ENCODE results near the gene TEAD4.

TEAD4 gene

GRCh38 chr12:2976581-2976996 lies 17.4 kb downstream of the TEAD4 start:
- Histone ChIP-seq H3K4me1 (ENCODE audit: control insufficient read depth, insufficient read depth, low read length) (peaks cover 12% of the 10 kb centered on the region), H3K4me3 (ENCODE audit: insufficient read depth, low read depth, low read length) (no peak overlapping the region), H3K9me3 (ENCODE audit: control insufficient read depth, low read length) (no peaks in the 10 kb centered on the region), H3K27me3 (ENCODE audit: control insufficient read depth, insufficient read depth, low read length, poor library complexity, severe bottlenecking) (no peaks in the 10 kb centered on the region), H3K27ac (ENCODE audit: insufficient read depth, low read depth, low read length, poor library complexity, severe bottlenecking) (no peak overlapping the region), H3K36me3 (ENCODE audit: control insufficient read depth, insufficient read depth, low read length) (no peaks in the 10 kb centered on the region)
- WGBS, 2 experiments = 77 to 78% methylated on average over 5 of the region's 6 CpGs

DNA sequence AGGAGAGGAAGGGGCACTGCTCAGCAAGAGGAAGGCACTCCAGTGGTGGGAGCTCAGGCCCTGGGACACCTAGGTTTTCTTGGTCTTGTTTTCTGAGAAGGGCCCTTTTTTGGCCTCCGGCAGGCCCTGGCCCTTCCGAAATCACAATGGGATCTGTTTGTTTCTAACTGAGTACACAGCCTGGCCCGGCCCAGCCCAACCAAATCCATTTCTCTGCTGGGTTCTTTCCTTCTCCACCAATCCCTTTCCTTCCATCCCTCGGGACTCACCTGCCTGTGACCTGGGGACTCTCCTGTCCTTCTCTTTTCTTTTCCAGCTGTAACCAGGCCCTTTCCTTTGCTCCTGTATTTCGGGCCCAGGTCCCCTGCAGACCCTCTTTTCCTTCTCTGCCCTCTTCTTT lies 18.6 kb downstream of the TEAD4 start:
- Histone ChIP-seq H3K36me3 (ENCODE audit: control insufficient read depth, insufficient read depth, low read length) (no peaks in the 10 kb centered on the region), H3K27ac (ENCODE audit: insufficient read depth, low read depth, low read length, poor library complexity, severe bottlenecking) (no peak overlapping the region), H3K4me1 (ENCODE audit: control insufficient read depth, insufficient read depth, low read length) (peaks cover 12% of the 10 kb centered on the region), H3K9me3 (ENCODE audit: control insufficient read depth, low read length) (no peaks in the 10 kb centered on the region), H3K4me3 (ENCODE audit: insufficient read depth, low read depth, low read length) (no peak overlapping the region), H3K27me3 (ENCODE audit: control insufficient read depth, insufficient read depth, low read length, poor library complexity, severe bottlenecking) (no peaks in the 10 kb centered on the region)
- 79 to 82% methylated on average over 5 of the region's 5 CpGs for WGBS, 2 experiments

DNA sequence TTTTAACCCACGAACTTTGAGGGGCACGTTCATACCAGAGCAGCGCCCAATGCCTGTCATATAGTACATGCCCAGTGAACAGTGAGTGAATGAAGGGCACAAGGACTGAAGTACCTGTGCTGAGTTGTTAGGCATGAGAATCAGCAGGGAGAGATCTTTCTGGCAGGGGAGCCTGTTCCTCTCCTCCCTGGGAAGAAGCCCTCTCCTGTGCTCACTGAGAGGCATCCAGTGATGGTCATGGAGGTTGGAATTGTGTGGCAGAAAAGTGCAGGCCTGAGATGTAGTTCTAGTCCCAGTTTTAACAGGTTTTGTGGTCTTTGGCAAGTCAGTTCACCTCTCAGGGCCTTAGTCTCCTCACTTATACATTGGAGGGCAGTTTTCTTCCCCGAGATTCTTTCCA lies 20.6 kb downstream of the TEAD4 start:
- Histone ChIP-seq H3K4me1 (ENCODE audit: control insufficient read depth, insufficient read depth, low read length) (peaks cover 9% of the 10 kb centered on the region), H3K27ac (ENCODE audit: insufficient read depth, low read depth, low read length, poor library complexity, severe bottlenecking) (no peak overlapping the region), H3K9me3 (ENCODE audit: control insufficient read depth, low read length) (no peaks in the 10 kb centered on the region), H3K36me3 (ENCODE audit: control insufficient read depth, insufficient read depth, low read length) (no peaks in the 10 kb centered on the region), H3K4me3 (ENCODE audit: insufficient read depth, low read depth, low read length) (no peak overlapping the region), H3K27me3 (ENCODE audit: control insufficient read depth, insufficient read depth, low read length, poor library complexity, severe bottlenecking) (no peaks in the 10 kb centered on the region)
- WGBS, 2 experiments = 94 to 97% methylated on average over 4 of the region's 4 CpGs

DNA sequence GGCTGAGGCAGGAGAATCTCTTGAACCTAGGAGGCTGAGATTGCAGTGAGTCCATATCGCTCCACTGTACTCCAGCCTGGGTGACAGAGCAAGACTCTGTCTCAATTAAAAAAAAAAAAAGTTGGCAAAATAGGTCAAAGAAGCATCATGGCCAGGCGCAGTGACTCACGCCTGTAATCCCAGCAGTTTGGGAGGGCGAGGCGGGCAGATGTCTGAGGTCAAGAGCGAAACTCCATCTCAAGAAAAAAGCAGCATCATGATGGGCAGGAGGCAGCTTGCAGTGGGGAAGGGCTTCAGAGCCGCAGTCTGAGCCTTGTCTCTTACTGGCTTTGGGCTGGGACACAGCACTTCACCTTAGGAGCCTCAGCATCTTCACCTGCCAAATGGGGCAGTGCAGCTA lies 21.4 kb downstream of the TEAD4 start:
- H3K36me3 ChIP-seq (ENCODE audit: control insufficient read depth, insufficient read depth, low read length) = no peaks in the 10 kb centered on the region
- no peak overlapping the region for H3K4me3 ChIP-seq (ENCODE audit: insufficient read depth, low read depth, low read length)
- H3K9me3 ChIP-seq (ENCODE audit: control insufficient read depth, low read length) = no peaks in the 10 kb centered on the region
- H3K4me1 ChIP-seq (ENCODE audit: control insufficient read depth, insufficient read depth, low read length) = peaks cover 9% of the 10 kb centered on the region
- 78 to 81% methylated on average over 7 of the region's 7 CpGs for WGBS, 2 experiments
- H3K27me3 ChIP-seq (ENCODE audit: control insufficient read depth, insufficient read depth, low read length, poor library complexity, severe bottlenecking) = no peaks in the 10 kb centered on the region
- no peak overlapping the region for H3K27ac ChIP-seq (ENCODE audit: insufficient read depth, low read depth, low read length, poor library complexity, severe bottlenecking)

- H3K9me3 ChIP-seq (ENCODE audit: control insufficient read depth, low read length) = no peaks in the 10 kb centered on the region
- 91 to 92% methylated on average over 13 of the region's 13 CpGs for WGBS, 2 experiments
- H3K4me3 ChIP-seq (ENCODE audit: insufficient read depth, low read depth, low read length) = no peak overlapping the region
- H3K27ac ChIP-seq (ENCODE audit: insufficient read depth, low read depth, low read length, poor library complexity, severe bottlenecking) = no peak overlapping the region
- peaks cover under 1% of the 10 kb centered on the region for H3K4me1 ChIP-seq (ENCODE audit: control insufficient read depth, insufficient read depth, low read length)
- H3K36me3 ChIP-seq (ENCODE audit: control insufficient read depth, insufficient read depth, low read length) = no peaks in the 10 kb centered on the region
- H3K27me3 ChIP-seq (ENCODE audit: control insufficient read depth, insufficient read depth, low read length, poor library complexity, severe bottlenecking) = no peaks in the 10 kb centered on the region
Measured at GRCh38 chr12:2982361-2982760, 23.2 kb downstream of the TEAD4 start.

DNA sequence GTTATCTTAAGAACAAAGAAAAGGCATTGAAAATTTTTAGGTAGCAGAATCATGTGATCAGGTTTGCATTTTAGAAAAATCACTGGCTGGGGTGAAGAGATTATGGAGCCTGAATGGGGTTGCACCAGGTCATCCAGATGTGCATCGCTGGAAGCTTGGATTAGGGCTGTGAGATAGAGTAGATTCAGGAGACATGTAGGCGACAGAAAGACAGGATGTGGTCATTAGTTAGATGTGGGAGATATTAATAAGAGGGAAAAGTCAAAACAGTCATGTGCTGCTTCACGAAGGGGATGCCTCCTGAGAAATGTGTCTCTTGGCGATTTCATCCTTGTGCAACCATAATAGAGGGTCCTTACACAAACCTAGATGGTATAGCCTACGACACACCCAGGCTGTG lies 25.1 kb downstream of the TEAD4 start:
- no peak overlapping the region for H3K4me3 ChIP-seq (ENCODE audit: insufficient read depth, low read depth, low read length)
- H3K27ac ChIP-seq (ENCODE audit: insufficient read depth, low read depth, low read length, poor library complexity, severe bottlenecking) = no peak overlapping the region
- H3K36me3 ChIP-seq (ENCODE audit: control insufficient read depth, insufficient read depth, low read length) = no peaks in the 10 kb centered on the region
- H3K4me1 ChIP-seq (ENCODE audit: control insufficient read depth, insufficient read depth, low read length) = no peaks in the 10 kb centered on the region
- H3K9me3 ChIP-seq (ENCODE audit: control insufficient read depth, low read length) = no peaks in the 10 kb centered on the region
- H3K27me3 ChIP-seq (ENCODE audit: control insufficient read depth, insufficient read depth, low read length, poor library complexity, severe bottlenecking) = no peaks in the 10 kb centered on the region
- WGBS, 2 experiments = 95% methylated on average over 5 of the region's 5 CpGs

DNA sequence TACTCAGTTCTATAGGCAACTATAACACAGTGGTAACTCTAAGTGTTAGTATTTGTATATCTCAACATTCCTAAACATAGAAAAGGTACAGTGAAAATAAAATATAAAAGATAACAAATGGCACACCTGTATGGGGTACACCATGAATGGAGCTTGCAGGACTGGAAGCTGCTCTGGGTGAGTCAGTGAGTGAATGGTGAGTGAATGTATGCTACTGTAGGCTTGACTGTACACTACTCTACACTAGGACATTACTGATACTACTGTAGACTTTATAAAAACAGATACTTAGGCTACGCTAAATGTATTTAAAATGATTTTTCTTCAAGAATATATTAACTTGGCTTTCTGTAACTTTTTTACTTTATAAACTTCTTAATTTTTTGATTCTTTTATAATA lies 25.5 kb downstream of the TEAD4 start:
- Histone ChIP-seq H3K27ac (ENCODE audit: insufficient read depth, low read depth, low read length, poor library complexity, severe bottlenecking) (no peak overlapping the region), H3K9me3 (ENCODE audit: control insufficient read depth, low read length) (no peaks in the 10 kb centered on the region), H3K4me3 (ENCODE audit: insufficient read depth, low read depth, low read length) (no peak overlapping the region), H3K27me3 (ENCODE audit: control insufficient read depth, insufficient read depth, low read length, poor library complexity, severe bottlenecking) (no peaks in the 10 kb centered on the region), H3K4me1 (ENCODE audit: control insufficient read depth, insufficient read depth, low read length) (no peaks in the 10 kb centered on the region), H3K36me3 (ENCODE audit: control insufficient read depth, insufficient read depth, low read length) (no peaks in the 10 kb centered on the region)
- no CpG with 5 or more reads among the region's 1 CpG for WGBS, 2 experiments

- 96 to 100% methylated on average over 3 of the region's 3 CpGs for WGBS, 2 experiments
- no peak overlapping the region for H3K27ac ChIP-seq (ENCODE audit: insufficient read depth, low read depth, low read length, poor library complexity, severe bottlenecking)
- no peaks in the 10 kb centered on the region for H3K4me1 ChIP-seq (ENCODE audit: control insufficient read depth, insufficient read depth, low read length)
- no peaks in the 10 kb centered on the region for H3K9me3 ChIP-seq (ENCODE audit: control insufficient read depth, low read length)
- H3K27me3 ChIP-seq (ENCODE audit: control insufficient read depth, insufficient read depth, low read length, poor library complexity, severe bottlenecking) = no peaks in the 10 kb centered on the region
- no peaks in the 10 kb centered on the region for H3K36me3 ChIP-seq (ENCODE audit: control insufficient read depth, insufficient read depth, low read length)
- H3K4me3 ChIP-seq (ENCODE audit: insufficient read depth, low read depth, low read length) = no peak overlapping the region
Measured at GRCh38 chr12:2986876-2987275, 27.7 kb downstream of the TEAD4 start.

DNA sequence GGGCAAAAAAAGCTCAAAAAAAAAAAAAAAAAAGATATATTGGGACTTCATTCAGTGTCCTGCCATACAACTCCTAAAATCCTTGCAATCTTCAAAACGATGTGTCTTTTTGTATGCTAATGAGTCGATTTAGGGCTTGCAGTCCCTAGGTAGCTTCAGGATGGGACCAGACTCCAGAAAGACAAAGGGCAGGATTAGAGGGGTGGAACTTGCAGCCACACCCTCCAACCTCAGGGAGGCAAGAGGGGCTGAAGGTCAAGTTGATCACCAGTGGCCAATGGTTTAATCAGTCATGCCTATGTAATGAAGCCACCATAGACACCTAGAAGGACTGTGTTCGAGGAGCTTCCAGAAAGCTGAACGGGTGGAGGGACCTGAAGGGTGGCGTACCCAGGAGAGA lies 29.3 kb downstream of the TEAD4 start:
- WGBS, 2 experiments = 88 to 91% methylated on average over 5 of the region's 5 CpGs
- H3K4me3 ChIP-seq (ENCODE audit: insufficient read depth, low read depth, low read length) = no peak overlapping the region
- no peaks in the 10 kb centered on the region for H3K9me3 ChIP-seq (ENCODE audit: control insufficient read depth, low read length)
- H3K27me3 ChIP-seq (ENCODE audit: control insufficient read depth, insufficient read depth, low read length, poor library complexity, severe bottlenecking) = no peaks in the 10 kb centered on the region
- H3K27ac ChIP-seq (ENCODE audit: insufficient read depth, low read depth, low read length, poor library complexity, severe bottlenecking) = no peak overlapping the region
- no peaks in the 10 kb centered on the region for H3K4me1 ChIP-seq (ENCODE audit: control insufficient read depth, insufficient read depth, low read length)
- H3K36me3 ChIP-seq (ENCODE audit: control insufficient read depth, insufficient read depth, low read length) = no peaks in the 10 kb centered on the region

- Histone ChIP-seq H3K4me3 (ENCODE audit: insufficient read depth, low read depth, low read length) (no peak overlapping the region), H3K27me3 (ENCODE audit: control insufficient read depth, insufficient read depth, low read length, poor library complexity, severe bottlenecking) (no peaks in the 10 kb centered on the region), H3K9me3 (ENCODE audit: control insufficient read depth, low read length) (no peaks in the 10 kb centered on the region), H3K27ac (ENCODE audit: insufficient read depth, low read depth, low read length, poor library complexity, severe bottlenecking) (no peak overlapping the region), H3K4me1 (ENCODE audit: control insufficient read depth, insufficient read depth, low read length) (no peaks in the 10 kb centered on the region), H3K36me3 (ENCODE audit: control insufficient read depth, insufficient read depth, low read length) (no peaks in the 10 kb centered on the region)
- 95 to 100% methylated on average over 5 of the region's 5 CpGs for WGBS, 2 experiments
Measured at GRCh38 chr12:2992724-2993123, 33.5 kb downstream of the TEAD4 start.

DNA sequence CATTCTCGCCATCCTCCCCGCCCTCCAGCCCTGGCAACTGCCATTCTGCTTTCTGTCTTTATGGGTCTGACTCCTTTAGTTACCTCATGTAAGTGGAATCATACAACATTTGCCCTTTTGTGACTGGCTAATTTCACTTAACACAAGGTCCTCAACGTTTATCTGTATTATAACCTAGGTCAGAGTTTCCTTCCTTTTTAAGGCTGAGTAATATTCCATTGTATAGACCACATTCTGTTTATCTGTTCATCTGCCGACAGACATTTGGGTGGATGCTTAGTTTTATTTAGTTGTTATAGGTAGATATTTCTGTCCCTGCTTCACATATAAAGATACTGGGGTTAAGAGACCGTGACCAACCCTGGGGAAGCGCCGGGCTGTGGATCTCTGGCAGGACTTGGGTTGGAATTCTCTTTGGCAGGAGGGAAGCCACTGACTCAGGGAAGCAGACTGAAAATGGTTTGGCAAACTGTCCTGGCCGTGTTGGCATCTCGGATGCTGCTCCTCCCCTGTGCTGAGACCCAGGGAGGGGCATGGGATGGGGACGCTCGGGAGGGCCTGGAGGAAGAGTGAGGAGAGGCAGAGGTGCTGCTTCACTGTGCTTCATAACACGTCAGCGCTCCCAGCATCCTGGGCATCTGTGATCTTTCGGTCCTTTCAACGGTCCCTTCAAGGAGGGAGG lies 38.9 kb downstream of the TEAD4 start:
- H3K36me3 ChIP-seq (ENCODE audit: control insufficient read depth, insufficient read depth, low read length) = no peaks in the 10 kb centered on the region
- H3K4me1 ChIP-seq (ENCODE audit: control insufficient read depth, insufficient read depth, low read length) = peaks cover 18% of the 10 kb centered on the region
- H3K27ac ChIP-seq (ENCODE audit: insufficient read depth, low read depth, low read length, poor library complexity, severe bottlenecking) = no peak overlapping the region
- no peak overlapping the region for H3K4me3 ChIP-seq (ENCODE audit: insufficient read depth, low read depth, low read length)
- 86 to 90% methylated on average over 15 of the region's 15 CpGs for WGBS, 2 experiments
- no peaks in the 10 kb centered on the region for H3K27me3 ChIP-seq (ENCODE audit: control insufficient read depth, insufficient read depth, low read length, poor library complexity, severe bottlenecking)
- H3K9me3 ChIP-seq (ENCODE audit: control insufficient read depth, low read length) = no peaks in the 10 kb centered on the region
